Stomach (tissue), 9 donors: ENCODE data around the gene LEMD3. TPM values are rescaled to one million over a fixed set of nuclear protein-coding genes. Genes with fewer than 3 reads are reported as not detected.
A peak's percentile ranks its signal among the peaks of the same experiment; 100 is the strongest.

Experiments used
- DNase-seq, 2 donors: peaks; one replicate each; pipeline versions ENCODE4 v3.0.0 to v3.0.0-alpha.2; 2013 to 2019
- H3K27ac ChIP-seq, 5 donors: fragments of 200-600 bp in 4 of 5; sonication (generic) in 4 of 5; one replicate each; pipeline ENCODE4 v1.5.1; 2013 to 2019; ENCODE audit warnings: mild to moderate bottlenecking in 1 of 5, moderate library complexity in 1 of 5
- H3K27me3 ChIP-seq, 3 donors: fragments of 200-600 bp; sonication (generic); one replicate each; pipeline ENCODE4 v1.5.1; 2017 to 2019; ENCODE audit warnings: mixed run types in 1 of 3
- H3K36me3 ChIP-seq, 4 donors: fragments of 200-600 bp; sonication (generic); 1 replicate in 3 of 4; 2 replicates in 1 of 4; pipeline ENCODE4 v1.5.1; 2016 to 2019
- H3K4me1 ChIP-seq, 4 donors: fragments of 200-600 bp; sonication (generic); one replicate each; pipeline ENCODE4 v1.5.1; 2016 to 2019
- H3K4me3 ChIP-seq, 4 donors: fragments of 200-600 bp; sonication (generic) in 3 of 4; one replicate each; pipeline ENCODE4 v1.5.1; 2016 to 2019; ENCODE audit warnings: mild to moderate bottlenecking in 1 of 4
- H3K9me3 ChIP-seq, 4 donors: fragments of 200-600 bp; sonication (generic); one replicate each; pipeline ENCODE4 v1.5.1; 2016 to 2019
- EP300 ChIP-seq: sonication (generic); formaldehyde crosslinking; IDR thresholded peaks from one replicate; pipeline ENCODE4 v1.6.1; 2017; ENCODE audit warnings: antibody characterized with exemption
- POLR2A ChIP-seq, 4 donors: fragments of 450-650 bp; IDR thresholded peaks; one replicate each; pipeline ENCODE4 v1.6.1; 2016; ENCODE audit warnings: antibody characterized with exemption in 4 of 4, control low read depth in 2 of 4, mild to moderate bottlenecking in 1 of 4, moderate library complexity in 1 of 4
- POLR2AphosphoS5 ChIP-seq, 3 donors: sonication (generic); formaldehyde crosslinking; IDR thresholded peaks; one replicate each; pipeline ENCODE4 v1.6.1; 2016; ENCODE audit warnings: antibody characterized with exemption in 3 of 3
- WGBS, 5 donors: extraction: QIAGEN DNeasy Blood & Tissue Kit in 3 of 5; methylation state at CpG; one replicate each; pipeline versions ENCODE4 v1.1.5 to v1.1.7; 2013 to 2018; 5-methylcytosine and 5-hydroxymethylcytosine counted together
- intact Hi-C: fragments of 100-400 bp; cut with DNase I; formaldehyde crosslinking; loops from one replicate; pipeline ENCODE4 v1.15.1; 2023; ENCODE audit warnings: low total_unique reads
- polyA plus RNA-seq, 3 donors: library from polyadenylated mRNA; stranded (reverse); fragments of 200-250 nt; gene quantifications; one replicate each; pipeline ENCODE4 v1.2.3, GENCODE V29; 2013
- total RNA-seq, 5 donors: library from RNA; depleted of rRNA; stranded (reverse); fragments of >200 nt; gene quantifications; one replicate each; pipeline versions ENCODE4 v1.1.0 to v1.2.3, GENCODE V29; 2014 to 2016
- TF ChIP-seq, protein P1 (sequence below), 7 experiments: fragments of 450-650 bp in 4 of 7; fragments of 200-600 bp in 3 of 7; sonication (generic) in 3 of 7; IDR thresholded peaks; one replicate each; pipeline ENCODE4 v1.5.1; 2016 to 2019; ENCODE audit warnings: antibody characterized with exemption in 7 of 7, control low read depth in 2 of 7, mild to moderate bottlenecking in 1 of 7
- donor health status: healthy with polysubstance abuse.
- donor health status: Bipolar disorder and iron deficiency.
- donor health status: healthy.

Gene LEMD3
- total and polyA plus RNA-seq, 8 donors = 2.7 to 230 (median 18.9) TPM

DNA sequence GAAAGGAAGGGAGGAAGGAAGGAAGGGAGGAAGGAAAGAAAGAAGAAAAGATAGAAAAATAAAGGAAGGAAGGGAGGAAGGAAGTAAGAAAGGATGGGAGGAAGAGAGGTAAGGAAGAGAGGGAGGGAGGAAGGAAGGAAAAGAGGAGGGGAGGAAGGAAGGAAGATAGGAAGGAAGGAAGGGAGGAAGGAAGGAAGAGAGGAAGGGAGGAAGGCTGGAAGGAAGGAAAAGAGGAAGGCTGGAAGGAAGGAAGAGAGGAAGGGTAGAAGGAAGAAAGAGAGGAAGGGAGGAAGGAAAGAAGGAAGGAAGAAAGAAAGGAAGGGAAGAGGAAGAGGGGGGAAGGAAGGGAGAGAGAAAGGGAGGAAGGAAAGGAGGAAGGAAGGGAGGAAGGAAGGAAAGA lies 35.5 kb upstream of the LEMD3 start:
- no peak for DNase-seq
- H3K4me1 ChIP-seq = no peaks in the 10 kb centered on the region
- no peaks in the 10 kb centered on the region for H3K36me3 ChIP-seq
- no peak overlapping the region for H3K27ac ChIP-seq
- H3K4me3 ChIP-seq = no peak overlapping the region
- TF ChIP-seq, protein P1, sequence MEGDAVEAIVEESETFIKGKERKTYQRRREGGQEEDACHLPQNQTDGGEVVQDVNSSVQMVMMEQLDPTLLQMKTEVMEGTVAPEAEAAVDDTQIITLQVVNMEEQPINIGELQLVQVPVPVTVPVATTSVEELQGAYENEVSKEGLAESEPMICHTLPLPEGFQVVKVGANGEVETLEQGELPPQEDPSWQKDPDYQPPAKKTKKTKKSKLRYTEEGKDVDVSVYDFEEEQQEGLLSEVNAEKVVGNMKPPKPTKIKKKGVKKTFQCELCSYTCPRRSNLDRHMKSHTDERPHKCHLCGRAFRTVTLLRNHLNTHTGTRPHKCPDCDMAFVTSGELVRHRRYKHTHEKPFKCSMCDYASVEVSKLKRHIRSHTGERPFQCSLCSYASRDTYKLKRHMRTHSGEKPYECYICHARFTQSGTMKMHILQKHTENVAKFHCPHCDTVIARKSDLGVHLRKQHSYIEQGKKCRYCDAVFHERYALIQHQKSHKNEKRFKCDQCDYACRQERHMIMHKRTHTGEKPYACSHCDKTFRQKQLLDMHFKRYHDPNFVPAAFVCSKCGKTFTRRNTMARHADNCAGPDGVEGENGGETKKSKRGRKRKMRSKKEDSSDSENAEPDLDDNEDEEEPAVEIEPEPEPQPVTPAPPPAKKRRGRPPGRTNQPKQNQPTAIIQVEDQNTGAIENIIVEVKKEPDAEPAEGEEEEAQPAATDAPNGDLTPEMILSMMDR (IDR thresholded peaks at IDR 0.05) = no peak
- TF ChIP-seq EP300 = no peak
- TF ChIP-seq POLR2AphosphoS5 (IDR thresholded peaks at IDR 0.05) = no peak
- no peak for TF ChIP-seq POLR2A (IDR thresholded peaks at IDR 0.05)
- H3K27me3 ChIP-seq = peaks cover 0 to 4% (median 3%) of the 10 kb centered on the region in 3 donors
- intact Hi-C loops = no loop called here
- peaks cover 0 to 8% (median 4%) of the 10 kb centered on the region in 4 donors for H3K9me3 ChIP-seq

DNA sequence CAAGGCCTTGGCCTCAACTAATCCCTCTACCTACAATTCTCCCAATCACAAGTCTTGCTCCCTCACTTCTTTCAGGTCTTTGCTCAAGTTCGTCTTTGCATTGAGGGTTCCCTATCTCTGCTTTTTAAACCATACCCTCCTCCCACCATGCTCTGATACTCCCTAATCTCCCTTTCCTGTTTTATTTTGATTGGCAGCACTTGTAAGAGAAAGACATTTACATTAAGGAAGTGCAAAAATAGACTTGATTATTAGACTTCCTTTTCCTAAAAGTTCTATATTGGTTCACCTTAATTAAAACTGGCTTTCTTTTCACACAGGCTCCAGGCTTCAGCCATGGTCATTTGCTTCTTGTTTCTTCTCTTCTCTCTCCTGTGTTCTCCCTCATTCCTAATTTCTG lies 30.0 kb upstream of the LEMD3 start:
- no peak for TF ChIP-seq POLR2A (IDR thresholded peaks at IDR 0.05)
- no peak for TF ChIP-seq EP300
- DNase-seq = no peak
- Histone ChIP-seq H3K4me3 (no peak overlapping the region), H3K4me1 (no peaks in the 10 kb centered on the region), H3K36me3 (no peaks in the 10 kb centered on the region), H3K9me3 (peaks cover 0 to 8% (median 4%) of the 10 kb centered on the region in 4 donors), H3K27ac (no peak overlapping the region), H3K27me3 (peaks cover 0 to 6% (median 0%) of the 10 kb centered on the region in 3 donors)
- intact Hi-C loops = no loop called here
- WGBS, 5 donors = 17 to 31% (median 19%) methylated on average over 1 of the region's 1 CpG

DNA sequence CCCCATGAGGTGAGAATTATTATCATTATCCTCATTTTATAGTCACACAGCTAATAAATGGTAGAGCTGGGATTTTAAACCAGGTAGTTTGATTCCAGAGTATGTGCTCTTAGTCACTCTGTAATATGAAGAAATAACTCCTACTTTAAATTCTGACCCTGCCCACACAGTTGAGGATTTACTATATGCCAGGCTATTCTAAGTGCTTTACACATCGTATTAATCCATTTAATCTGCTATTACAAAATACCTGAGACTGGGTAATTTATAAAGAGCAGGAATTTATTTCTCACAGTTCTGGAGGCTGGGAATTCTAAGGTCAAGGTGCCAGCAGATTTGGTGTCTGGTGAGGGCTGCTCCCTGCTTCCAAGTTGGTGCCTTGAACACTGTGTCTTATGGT lies 28.6 kb upstream of the LEMD3 start:
- TF ChIP-seq POLR2A (IDR thresholded peaks at IDR 0.05) (no peak), POLR2AphosphoS5 (IDR thresholded peaks at IDR 0.05) (no peak), EP300 (no peak)
- TF ChIP-seq, protein P1 (IDR thresholded peaks at IDR 0.05) = no peak
- WGBS, 5 donors = 62 to 93% (median 85%) methylated on average over 1 of the region's 1 CpG
- Histone ChIP-seq H3K27me3 (peaks cover 0 to 6% (median 0%) of the 10 kb centered on the region in 3 donors), H3K36me3 (no peaks in the 10 kb centered on the region), H3K27ac (no peak overlapping the region), H3K9me3 (peaks cover 0 to 5% (median 2%) of the 10 kb centered on the region in 4 donors), H3K4me3 (no peak overlapping the region), H3K4me1 (no peaks in the 10 kb centered on the region)
- intact Hi-C loops = no loop called here
- DNase-seq = no peak

DNA sequence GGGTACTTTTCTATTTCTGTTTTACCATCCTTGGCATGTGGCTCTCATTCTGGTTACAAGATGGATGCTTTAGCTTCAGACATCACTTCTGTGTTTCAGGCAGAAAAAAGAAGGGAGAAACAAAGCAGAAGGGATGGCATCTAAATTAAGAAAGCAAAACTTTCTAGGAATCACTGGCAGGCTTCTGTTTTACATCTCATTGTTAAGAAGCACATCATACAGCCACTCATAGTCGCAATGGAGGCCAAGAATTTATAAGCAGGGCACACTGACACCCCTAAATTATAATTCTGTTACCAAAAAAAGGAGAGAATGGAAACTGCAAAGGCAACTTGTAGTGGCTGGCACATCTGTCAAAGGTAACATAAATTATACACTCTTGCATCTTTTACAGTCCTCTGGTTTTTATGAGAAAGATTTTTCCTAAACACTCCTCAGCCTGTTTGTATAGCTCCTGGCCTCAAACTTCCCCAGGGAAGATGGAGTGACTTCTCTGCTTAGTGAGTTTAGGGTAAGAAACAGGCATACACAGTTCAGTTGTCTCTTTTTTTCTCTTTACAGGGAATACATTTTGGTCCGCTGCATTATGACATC lies 22.0 kb upstream of the LEMD3 start:
- Histone ChIP-seq H3K9me3 (no peaks in the 10 kb centered on the region), H3K4me1 (no peaks in the 10 kb centered on the region), H3K27me3 (peaks cover 0 to 6% (median 0%) of the 10 kb centered on the region in 3 donors), H3K27ac (no peak overlapping the region), H3K36me3 (no peaks in the 10 kb centered on the region), H3K4me3 (no peak overlapping the region)
- intact Hi-C loops = no loop called here
- peak in 1 of 2 donors; percentile 41 for DNase-seq
- no peak for TF ChIP-seq EP300
- no peak for TF ChIP-seq POLR2A (IDR thresholded peaks at IDR 0.05)
- TF ChIP-seq, protein P1 (IDR thresholded peaks at IDR 0.05) = no peak
- no peak for TF ChIP-seq POLR2AphosphoS5 (IDR thresholded peaks at IDR 0.05)
- 76 to 94% (median 86%) methylated on average over 2 of the region's 2 CpGs for WGBS, 5 donors

DNA sequence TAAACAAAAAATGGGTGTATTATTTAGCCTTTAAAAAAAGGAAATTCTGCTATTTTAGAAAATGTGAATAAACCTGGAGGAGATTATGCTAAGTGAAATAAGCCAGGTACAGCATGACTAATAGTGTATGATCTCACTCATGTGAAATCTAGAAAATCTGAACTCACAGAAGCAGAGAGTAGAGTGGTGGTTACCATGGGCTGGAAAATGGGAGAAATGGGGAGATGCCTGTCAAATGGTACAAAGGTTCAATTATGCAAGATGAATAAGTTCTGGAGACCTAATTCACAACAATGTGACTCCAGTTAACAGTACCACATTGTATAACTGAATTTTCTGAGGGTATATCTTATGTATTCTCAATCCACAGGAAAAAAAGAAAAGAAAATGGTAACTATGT lies 17.4 kb upstream of the LEMD3 start:
- Histone ChIP-seq H3K36me3 (no peaks in the 10 kb centered on the region), H3K27me3 (no peaks in the 10 kb centered on the region), H3K9me3 (no peaks in the 10 kb centered on the region), H3K4me1 (no peaks in the 10 kb centered on the region), H3K4me3 (no peak overlapping the region), H3K27ac (no peak overlapping the region)
- TF ChIP-seq POLR2AphosphoS5 (IDR thresholded peaks at IDR 0.05) = no peak
- no peak for TF ChIP-seq EP300
- no peak for TF ChIP-seq POLR2A (IDR thresholded peaks at IDR 0.05)
- TF ChIP-seq, protein P1 (IDR thresholded peaks at IDR 0.05) = no peak
- intact Hi-C loops = no loop called here
- no peak for DNase-seq
